Superior temporal gyrus (tissue), 1 donor: ENCODE measurements around the gene PALLD.

ENCODE experiments used
- DNase-seq: peaks from one replicate; pipeline ENCODE4 v3.0.0-alpha.2; 2016; ENCODE audit errors: extremely low spot score

PALLD gene

GRCh38 chr4:168560184-168561180 lies 63.6 kb downstream of the PALLD start:
- no peak for DNase-seq

- DNase-seq: no peak
Observed at GRCh38 chr4:168562041-168562571, 65.3 kb downstream of the PALLD start.

GRCh38 chr4:168564023-168564422 lies 67.2 kb downstream of the PALLD start:
- no peak for DNase-seq

- no peak for DNase-seq
Observed at GRCh38 chr4:168565130-168565529, 68.3 kb downstream of the PALLD start.

GRCh38 chr4:168566726-168567125 lies 69.9 kb downstream of the PALLD start:
- no peak for DNase-seq

GRCh38 chr4:168569066-168569930 lies 72.4 kb downstream of the PALLD start:
- no peak for DNase-seq

- DNase-seq: no peak
Observed at GRCh38 chr4:168569931-168570276, 73.1 kb downstream of the PALLD start.

- DNase-seq: no peak
Observed at GRCh38 chr4:168570466-168570865, 73.6 kb downstream of the PALLD start.

GRCh38 chr4:168572002-168572401 lies 75.2 kb downstream of the PALLD start:
- no peak for DNase-seq

GRCh38 chr4:168573870-168574269 lies 77.0 kb downstream of the PALLD start:
- DNase-seq: no peak

GRCh38 chr4:168574581-168575295 lies 77.9 kb downstream of the PALLD start:
- DNase-seq: no peak

GRCh38 chr4:168575473-168575872 lies 78.6 kb downstream of the PALLD start:
- DNase-seq: no peak

GRCh38 chr4:168577624-168578023 lies 80.8 kb downstream of the PALLD start:
- DNase-seq: no peak

- no peak for DNase-seq
Observed at GRCh38 chr4:168580228-168580627, 83.4 kb downstream of the PALLD start.

- no peak for DNase-seq
Observed at GRCh38 chr4:168584321-168584771, 87.5 kb downstream of the PALLD start.

GRCh38 chr4:168585168-168586091 lies 88.6 kb downstream of the PALLD start:
- peak; percentile 66 for DNase-seq

GRCh38 chr4:168586926-168587325 lies 90.1 kb downstream of the PALLD start:
- DNase-seq: no peak

GRCh38 chr4:168587411-168588125 lies 90.7 kb downstream of the PALLD start:
- DNase-seq: no peak

- DNase-seq: no peak
Observed at GRCh38 chr4:168588916-168589531, 92.2 kb downstream of the PALLD start.
